ENCODE data around the gene C1QTNF12.

GRCh38 chr1:1229770-1230169, 16.8 kb downstream of the C1QTNF12 start:
- no peak for TF ChIP-seq EZH2 (IDR thresholded peaks at IDR 0.05; ENCODE audit: borderline replicate concordance)
- TF ChIP-seq, protein P1, sequence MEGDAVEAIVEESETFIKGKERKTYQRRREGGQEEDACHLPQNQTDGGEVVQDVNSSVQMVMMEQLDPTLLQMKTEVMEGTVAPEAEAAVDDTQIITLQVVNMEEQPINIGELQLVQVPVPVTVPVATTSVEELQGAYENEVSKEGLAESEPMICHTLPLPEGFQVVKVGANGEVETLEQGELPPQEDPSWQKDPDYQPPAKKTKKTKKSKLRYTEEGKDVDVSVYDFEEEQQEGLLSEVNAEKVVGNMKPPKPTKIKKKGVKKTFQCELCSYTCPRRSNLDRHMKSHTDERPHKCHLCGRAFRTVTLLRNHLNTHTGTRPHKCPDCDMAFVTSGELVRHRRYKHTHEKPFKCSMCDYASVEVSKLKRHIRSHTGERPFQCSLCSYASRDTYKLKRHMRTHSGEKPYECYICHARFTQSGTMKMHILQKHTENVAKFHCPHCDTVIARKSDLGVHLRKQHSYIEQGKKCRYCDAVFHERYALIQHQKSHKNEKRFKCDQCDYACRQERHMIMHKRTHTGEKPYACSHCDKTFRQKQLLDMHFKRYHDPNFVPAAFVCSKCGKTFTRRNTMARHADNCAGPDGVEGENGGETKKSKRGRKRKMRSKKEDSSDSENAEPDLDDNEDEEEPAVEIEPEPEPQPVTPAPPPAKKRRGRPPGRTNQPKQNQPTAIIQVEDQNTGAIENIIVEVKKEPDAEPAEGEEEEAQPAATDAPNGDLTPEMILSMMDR (IDR thresholded peaks at IDR 0.05; ENCODE audit: poor library complexity) = no peak
- TF ChIP-seq EZH2phosphoT487 (IDR thresholded peaks at IDR 0.05; ENCODE audit: low read depth, severe bottlenecking, unreplicated experiment) = no peak
